ENCODE data around the gene NT5M.

The NT5M gene

DNA sequence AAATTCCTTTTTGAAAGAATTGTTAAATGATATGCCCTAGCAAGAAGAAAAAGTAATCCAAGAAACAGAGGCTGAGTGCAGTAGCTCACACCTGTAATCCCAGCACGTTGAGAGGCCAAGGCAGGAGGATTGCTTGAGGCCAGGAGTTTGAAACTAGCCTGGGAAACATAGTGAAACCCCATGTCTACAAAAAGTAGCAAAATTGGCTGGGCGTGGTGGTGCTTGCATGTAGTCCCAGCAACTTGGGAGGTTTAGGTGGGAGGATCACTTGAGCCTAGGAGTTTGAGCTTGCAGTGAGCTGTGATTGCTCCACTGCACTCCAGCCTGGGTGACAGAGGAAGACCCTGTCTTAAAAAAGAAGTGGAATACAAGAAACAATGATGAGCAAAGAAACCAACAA lies 56.1 kb downstream of the NT5M start:
- Histone ChIP-seq H3K9me3 (ENCODE audit: insufficient read depth, low read depth, low read length) (peaks cover 8% of the 10 kb centered on the region; the same call in 1 of the 2 replicates), H3F3A (ENCODE audit: low read depth) (no peaks in the 10 kb centered on the region), H3K79me2 (ENCODE audit: insufficient read depth, low read length) (no peaks in the 10 kb centered on the region), H4K20me1 (ENCODE audit: insufficient read depth, low read length, poor library complexity, severe bottlenecking) (no peaks in the 10 kb centered on the region), H3K4me1 (ENCODE audit: insufficient read depth, low read length, poor library complexity, severe bottlenecking) (peaks cover 9% of the 10 kb centered on the region), H3K36me3 (ENCODE audit: insufficient read depth, low read length) (no peaks in the 10 kb centered on the region), H2AFZ (ENCODE audit: low read length) (no peak overlapping the region), H3K27me3 (ENCODE audit: insufficient read depth, low read length, poor library complexity, severe bottlenecking) (no peaks in the 10 kb centered on the region), H3K4me3 (ENCODE audit: low read length, poor library complexity, severe bottlenecking) (no peak overlapping the region), H3K9me2 (replicated peaks; ENCODE audit: low read depth, low read length) (no peaks in the 10 kb centered on the region), H3K4me2 (ENCODE audit: low read depth, low read length, poor library complexity, severe bottlenecking) (no peak overlapping the region), H3K9ac (ENCODE audit: low read depth, low read length, poor library complexity, severe bottlenecking) (no peak overlapping the region)
- no peak for TF ChIP-seq EZH2phosphoT487 (IDR thresholded peaks at IDR 0.05; ENCODE audit: borderline replicate concordance)
- TF ChIP-seq, protein P1, sequence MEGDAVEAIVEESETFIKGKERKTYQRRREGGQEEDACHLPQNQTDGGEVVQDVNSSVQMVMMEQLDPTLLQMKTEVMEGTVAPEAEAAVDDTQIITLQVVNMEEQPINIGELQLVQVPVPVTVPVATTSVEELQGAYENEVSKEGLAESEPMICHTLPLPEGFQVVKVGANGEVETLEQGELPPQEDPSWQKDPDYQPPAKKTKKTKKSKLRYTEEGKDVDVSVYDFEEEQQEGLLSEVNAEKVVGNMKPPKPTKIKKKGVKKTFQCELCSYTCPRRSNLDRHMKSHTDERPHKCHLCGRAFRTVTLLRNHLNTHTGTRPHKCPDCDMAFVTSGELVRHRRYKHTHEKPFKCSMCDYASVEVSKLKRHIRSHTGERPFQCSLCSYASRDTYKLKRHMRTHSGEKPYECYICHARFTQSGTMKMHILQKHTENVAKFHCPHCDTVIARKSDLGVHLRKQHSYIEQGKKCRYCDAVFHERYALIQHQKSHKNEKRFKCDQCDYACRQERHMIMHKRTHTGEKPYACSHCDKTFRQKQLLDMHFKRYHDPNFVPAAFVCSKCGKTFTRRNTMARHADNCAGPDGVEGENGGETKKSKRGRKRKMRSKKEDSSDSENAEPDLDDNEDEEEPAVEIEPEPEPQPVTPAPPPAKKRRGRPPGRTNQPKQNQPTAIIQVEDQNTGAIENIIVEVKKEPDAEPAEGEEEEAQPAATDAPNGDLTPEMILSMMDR (conservative IDR thresholded peaks at IDR 0.05; ENCODE audit: low read length) = no peak

DNA sequence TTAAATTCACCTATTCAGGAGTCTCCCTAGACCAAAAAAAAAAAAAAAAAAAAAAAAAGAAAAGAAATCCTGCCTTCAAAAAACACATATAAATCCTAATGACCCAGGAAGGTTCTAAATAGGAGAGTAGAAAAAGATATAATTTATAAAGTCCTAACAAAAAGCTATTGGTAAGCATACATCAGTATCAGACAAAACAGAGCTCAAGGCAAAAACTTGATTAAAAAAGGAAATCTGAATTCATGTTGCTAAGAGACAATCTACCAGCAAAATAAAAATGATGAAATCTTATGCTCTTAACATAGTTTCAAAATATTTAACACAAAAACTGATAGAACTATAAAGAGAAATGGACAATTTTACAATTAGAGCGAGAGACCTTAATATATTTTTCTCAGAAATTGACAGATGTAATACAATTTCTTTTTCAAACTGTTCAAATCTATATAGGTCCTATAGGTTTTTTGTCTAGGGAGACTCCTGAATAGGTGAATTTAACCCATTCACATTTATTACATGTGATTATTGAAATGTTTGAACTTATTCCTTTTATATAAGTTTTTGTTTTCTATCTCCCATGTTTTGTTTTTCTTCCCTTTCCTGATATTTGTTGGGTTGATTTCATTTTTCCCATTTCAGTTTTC lies 57.0 kb downstream of the NT5M start:
- H3K9me3 ChIP-seq (ENCODE audit: insufficient read depth, low read depth, low read length) = peaks cover 8% of the 10 kb centered on the region; the same call in 1 of the 2 replicates
- H3K79me2 ChIP-seq (ENCODE audit: insufficient read depth, low read length) = no peaks in the 10 kb centered on the region
- no peaks in the 10 kb centered on the region for H3K27me3 ChIP-seq (ENCODE audit: insufficient read depth, low read length, poor library complexity, severe bottlenecking)
- H3K4me2 ChIP-seq (ENCODE audit: low read depth, low read length, poor library complexity, severe bottlenecking) = no peak overlapping the region
- no peak overlapping the region for H3K9ac ChIP-seq (ENCODE audit: low read depth, low read length, poor library complexity, severe bottlenecking)
- no peak overlapping the region for H3K4me3 ChIP-seq (ENCODE audit: low read length, poor library complexity, severe bottlenecking)
- no peaks in the 10 kb centered on the region for H3K36me3 ChIP-seq (ENCODE audit: insufficient read depth, low read length)
- TF ChIP-seq, protein P1 (conservative IDR thresholded peaks at IDR 0.05; ENCODE audit: low read length) = no peak
- no peak for TF ChIP-seq EZH2phosphoT487 (IDR thresholded peaks at IDR 0.05; ENCODE audit: borderline replicate concordance)
- H3F3A ChIP-seq (ENCODE audit: low read depth) = no peaks in the 10 kb centered on the region
- no peaks in the 10 kb centered on the region for H3K9me2 ChIP-seq (replicated peaks; ENCODE audit: low read depth, low read length)
- peaks cover 7% of the 10 kb centered on the region for H3K4me1 ChIP-seq (ENCODE audit: insufficient read depth, low read length, poor library complexity, severe bottlenecking)
- H4K20me1 ChIP-seq (ENCODE audit: insufficient read depth, low read length, poor library complexity, severe bottlenecking) = no peaks in the 10 kb centered on the region
- no peak overlapping the region for H2AFZ ChIP-seq (ENCODE audit: low read length)

DNA sequence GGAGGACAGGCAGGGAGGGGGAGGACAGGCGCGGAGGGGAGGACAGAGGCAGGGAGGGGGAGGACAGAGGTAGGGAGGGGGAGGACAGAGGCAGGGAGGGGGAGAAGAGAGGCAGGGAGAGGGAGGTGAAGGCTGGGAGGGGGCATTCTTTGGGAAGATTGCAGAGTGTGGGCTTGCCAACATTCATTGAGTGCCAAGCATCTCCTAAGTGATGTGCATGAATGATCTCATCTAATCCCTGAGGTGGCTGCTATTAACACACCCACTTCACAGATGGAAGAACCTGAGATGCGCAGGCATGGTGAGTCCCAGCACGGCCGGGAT lies 58.3 kb downstream of the NT5M start:
- Histone ChIP-seq H3K4me3 (ENCODE audit: low read length, poor library complexity, severe bottlenecking) (no peak overlapping the region), H3K9me2 (replicated peaks; ENCODE audit: low read depth, low read length) (no peaks in the 10 kb centered on the region), H2AFZ (ENCODE audit: low read length) (no peak overlapping the region), H3F3A (ENCODE audit: low read depth) (no peaks in the 10 kb centered on the region), H3K79me2 (ENCODE audit: insufficient read depth, low read length) (no peaks in the 10 kb centered on the region), H3K27me3 (ENCODE audit: insufficient read depth, low read length, poor library complexity, severe bottlenecking) (no peaks in the 10 kb centered on the region), H3K4me1 (ENCODE audit: insufficient read depth, low read length, poor library complexity, severe bottlenecking) (peaks cover 2% of the 10 kb centered on the region), H3K4me2 (ENCODE audit: low read depth, low read length, poor library complexity, severe bottlenecking) (no peak overlapping the region), H3K9ac (ENCODE audit: low read depth, low read length, poor library complexity, severe bottlenecking) (no peak overlapping the region), H3K36me3 (ENCODE audit: insufficient read depth, low read length) (no peaks in the 10 kb centered on the region), H4K20me1 (ENCODE audit: insufficient read depth, low read length, poor library complexity, severe bottlenecking) (no peaks in the 10 kb centered on the region), H3K9me3 (ENCODE audit: insufficient read depth, low read depth, low read length) (peaks cover 8% of the 10 kb centered on the region; the same call in 1 of the 2 replicates)
- TF ChIP-seq, protein P1 (conservative IDR thresholded peaks at IDR 0.05; ENCODE audit: low read length) = no peak
- no peak for TF ChIP-seq EZH2phosphoT487 (IDR thresholded peaks at IDR 0.05; ENCODE audit: borderline replicate concordance)
